ENCODE results near the gene SGMS1. TPM values are rescaled to one million over a fixed set of nuclear protein-coding genes. Genes with fewer than 3 reads are reported as not detected.

The SGMS1 gene
- polyA plus RNA-seq, 1 donor from 2014 or later: 8.0 TPM

DNA sequence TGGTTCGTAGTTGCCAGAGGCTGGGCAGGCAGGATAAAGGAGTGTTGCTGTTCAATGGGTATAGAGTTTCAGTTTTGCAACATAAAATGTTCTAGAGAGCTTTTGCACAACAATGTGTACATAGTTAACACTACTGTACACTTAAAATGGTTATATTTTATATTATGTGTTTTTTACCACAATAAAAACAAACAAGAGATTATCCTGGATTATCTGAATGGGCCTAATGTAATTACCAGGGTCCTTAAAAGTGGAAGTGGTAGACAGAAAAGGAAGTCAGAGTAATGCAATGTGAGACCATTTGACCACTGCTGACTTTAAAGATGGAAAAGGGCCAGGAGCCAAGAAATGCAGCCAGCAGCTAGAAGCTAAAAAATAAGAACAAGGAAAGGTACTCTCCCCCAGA, 159.7 kb downstream of the SGMS1 start:
- Histone ChIP-seq H3K4me3 (ENCODE audit: low read length) (no peak overlapping the region), H3K9me2 (ENCODE audit: insufficient read depth, low read length) (no peaks in the 10 kb centered on the region), H3K27ac (ENCODE audit: low read length) (no peak overlapping the region), H3K9ac (ENCODE audit: low read length) (no peak overlapping the region), H3K4me2 (ENCODE audit: low read length) (no peak overlapping the region), H3K9me3 (ENCODE audit: low read length) (no peaks in the 10 kb centered on the region), H4K20me1 (ENCODE audit: insufficient read depth) (no peaks in the 10 kb centered on the region), H3K79me2 (replicated peaks; ENCODE audit: insufficient read depth, low read length) (no peaks in the 10 kb centered on the region), H3F3A (ENCODE audit: insufficient read depth, low read length, poor library complexity, severe bottlenecking) (no peaks in the 10 kb centered on the region), H3K27me3 (ENCODE audit: insufficient read depth, low read depth, low read length) (no peaks in the 10 kb centered on the region), H3K36me3 (ENCODE audit: insufficient read depth, low read length) (no peaks in the 10 kb centered on the region), H2AFZ (ENCODE audit: low read depth, low read length) (no peak overlapping the region)
- TF ChIP-seq RAD21 (conservative IDR thresholded peaks at IDR 0.05) (no peak), MXI1 (conservative IDR thresholded peaks at IDR 0.05; ENCODE audit: poor library complexity, severe bottlenecking) (no peak), SMC3 (conservative IDR thresholded peaks at IDR 0.05; ENCODE audit: poor library complexity) (no peak), TAF1 (IDR thresholded peaks at IDR 0.05; ENCODE audit: low read depth) (no peak), EZH2 (IDR thresholded peaks at IDR 0.05; ENCODE audit: borderline replicate concordance, insufficient read depth, low read length, poor library complexity, severe bottlenecking) (no peak), EP300 (conservative IDR thresholded peaks at IDR 0.05; ENCODE audit: poor library complexity, severe bottlenecking) (no peak)
- TF ChIP-seq, protein P1, sequence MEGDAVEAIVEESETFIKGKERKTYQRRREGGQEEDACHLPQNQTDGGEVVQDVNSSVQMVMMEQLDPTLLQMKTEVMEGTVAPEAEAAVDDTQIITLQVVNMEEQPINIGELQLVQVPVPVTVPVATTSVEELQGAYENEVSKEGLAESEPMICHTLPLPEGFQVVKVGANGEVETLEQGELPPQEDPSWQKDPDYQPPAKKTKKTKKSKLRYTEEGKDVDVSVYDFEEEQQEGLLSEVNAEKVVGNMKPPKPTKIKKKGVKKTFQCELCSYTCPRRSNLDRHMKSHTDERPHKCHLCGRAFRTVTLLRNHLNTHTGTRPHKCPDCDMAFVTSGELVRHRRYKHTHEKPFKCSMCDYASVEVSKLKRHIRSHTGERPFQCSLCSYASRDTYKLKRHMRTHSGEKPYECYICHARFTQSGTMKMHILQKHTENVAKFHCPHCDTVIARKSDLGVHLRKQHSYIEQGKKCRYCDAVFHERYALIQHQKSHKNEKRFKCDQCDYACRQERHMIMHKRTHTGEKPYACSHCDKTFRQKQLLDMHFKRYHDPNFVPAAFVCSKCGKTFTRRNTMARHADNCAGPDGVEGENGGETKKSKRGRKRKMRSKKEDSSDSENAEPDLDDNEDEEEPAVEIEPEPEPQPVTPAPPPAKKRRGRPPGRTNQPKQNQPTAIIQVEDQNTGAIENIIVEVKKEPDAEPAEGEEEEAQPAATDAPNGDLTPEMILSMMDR (IDR thresholded peaks at IDR 0.05; ENCODE audit: poor library complexity, severe bottlenecking): no peak
- TF ChIP-seq, protein P2, sequence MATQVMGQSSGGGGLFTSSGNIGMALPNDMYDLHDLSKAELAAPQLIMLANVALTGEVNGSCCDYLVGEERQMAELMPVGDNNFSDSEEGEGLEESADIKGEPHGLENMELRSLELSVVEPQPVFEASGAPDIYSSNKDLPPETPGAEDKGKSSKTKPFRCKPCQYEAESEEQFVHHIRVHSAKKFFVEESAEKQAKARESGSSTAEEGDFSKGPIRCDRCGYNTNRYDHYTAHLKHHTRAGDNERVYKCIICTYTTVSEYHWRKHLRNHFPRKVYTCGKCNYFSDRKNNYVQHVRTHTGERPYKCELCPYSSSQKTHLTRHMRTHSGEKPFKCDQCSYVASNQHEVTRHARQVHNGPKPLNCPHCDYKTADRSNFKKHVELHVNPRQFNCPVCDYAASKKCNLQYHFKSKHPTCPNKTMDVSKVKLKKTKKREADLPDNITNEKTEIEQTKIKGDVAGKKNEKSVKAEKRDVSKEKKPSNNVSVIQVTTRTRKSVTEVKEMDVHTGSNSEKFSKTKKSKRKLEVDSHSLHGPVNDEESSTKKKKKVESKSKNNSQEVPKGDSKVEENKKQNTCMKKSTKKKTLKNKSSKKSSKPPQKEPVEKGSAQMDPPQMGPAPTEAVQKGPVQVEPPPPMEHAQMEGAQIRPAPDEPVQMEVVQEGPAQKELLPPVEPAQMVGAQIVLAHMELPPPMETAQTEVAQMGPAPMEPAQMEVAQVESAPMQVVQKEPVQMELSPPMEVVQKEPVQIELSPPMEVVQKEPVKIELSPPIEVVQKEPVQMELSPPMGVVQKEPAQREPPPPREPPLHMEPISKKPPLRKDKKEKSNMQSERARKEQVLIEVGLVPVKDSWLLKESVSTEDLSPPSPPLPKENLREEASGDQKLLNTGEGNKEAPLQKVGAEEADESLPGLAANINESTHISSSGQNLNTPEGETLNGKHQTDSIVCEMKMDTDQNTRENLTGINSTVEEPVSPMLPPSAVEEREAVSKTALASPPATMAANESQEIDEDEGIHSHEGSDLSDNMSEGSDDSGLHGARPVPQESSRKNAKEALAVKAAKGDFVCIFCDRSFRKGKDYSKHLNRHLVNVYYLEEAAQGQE (IDR thresholded peaks at IDR 0.05; ENCODE audit: borderline replicate concordance): no peak

DNA sequence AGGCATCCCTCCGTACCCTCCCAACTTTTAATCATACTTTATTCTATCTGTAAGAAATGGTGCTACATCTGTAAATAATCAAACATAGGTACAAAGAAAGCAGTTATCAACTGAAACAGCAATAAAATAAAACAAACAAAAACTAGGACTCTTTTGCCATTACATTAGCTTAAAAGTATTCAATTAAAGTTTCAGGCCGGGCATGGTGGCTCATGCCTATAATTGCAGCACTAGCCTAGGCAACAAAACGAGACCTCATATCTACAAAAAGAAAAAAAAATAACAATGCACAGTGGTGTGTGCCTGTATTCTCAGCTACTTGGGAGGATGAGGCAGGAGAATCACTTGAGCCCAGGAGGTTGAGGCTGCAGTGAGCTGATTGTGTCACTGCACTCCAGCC, 161.9 kb downstream of the SGMS1 start:
- Histone ChIP-seq H3K36me3 (ENCODE audit: insufficient read depth, low read length) (no peaks in the 10 kb centered on the region), H3K9me3 (ENCODE audit: low read length) (no peaks in the 10 kb centered on the region), H2AFZ (ENCODE audit: low read depth, low read length) (no peak overlapping the region), H3K4me3 (ENCODE audit: low read length) (no peak overlapping the region), H3F3A (ENCODE audit: insufficient read depth, low read length, poor library complexity, severe bottlenecking) (no peaks in the 10 kb centered on the region), H3K4me2 (ENCODE audit: low read length) (no peak overlapping the region), H3K27ac (ENCODE audit: low read length) (no peak overlapping the region), H3K9ac (ENCODE audit: low read length) (no peak overlapping the region), H3K27me3 (ENCODE audit: insufficient read depth, low read depth, low read length) (no peaks in the 10 kb centered on the region), H3K79me2 (replicated peaks; ENCODE audit: insufficient read depth, low read length) (no peaks in the 10 kb centered on the region), H3K9me2 (ENCODE audit: insufficient read depth, low read length) (no peaks in the 10 kb centered on the region), H4K20me1 (ENCODE audit: insufficient read depth) (no peaks in the 10 kb centered on the region)
- TF ChIP-seq, protein P1 (IDR thresholded peaks at IDR 0.05; ENCODE audit: poor library complexity, severe bottlenecking): no peak
- no peak for TF ChIP-seq SMC3 (conservative IDR thresholded peaks at IDR 0.05; ENCODE audit: poor library complexity)

Measured in neural cell (in vitro differentiated cells).